ENCODE measurements around the gene FOXF2.

GRCh38 chr6:1346101-1346500 is 43.3 kb upstream of the FOXF2 start:
- TF ChIP-seq EP300 (IDR thresholded peaks at IDR 0.05) (no peak), CTCF (IDR thresholded peaks at IDR 0.05) (no peak), POLR2A (IDR thresholded peaks at IDR 0.05) (no peak)

Measured in ovary (tissue), 3 donors.